ENCODE results near the gene KLHL29. TPM values are rescaled to one million over a fixed set of nuclear protein-coding genes. Genes with fewer than 3 reads are reported as not detected.

Gene KLHL29
- total RNA-seq, 1 donor from 2014 or later = 8.0 TPM

DNA sequence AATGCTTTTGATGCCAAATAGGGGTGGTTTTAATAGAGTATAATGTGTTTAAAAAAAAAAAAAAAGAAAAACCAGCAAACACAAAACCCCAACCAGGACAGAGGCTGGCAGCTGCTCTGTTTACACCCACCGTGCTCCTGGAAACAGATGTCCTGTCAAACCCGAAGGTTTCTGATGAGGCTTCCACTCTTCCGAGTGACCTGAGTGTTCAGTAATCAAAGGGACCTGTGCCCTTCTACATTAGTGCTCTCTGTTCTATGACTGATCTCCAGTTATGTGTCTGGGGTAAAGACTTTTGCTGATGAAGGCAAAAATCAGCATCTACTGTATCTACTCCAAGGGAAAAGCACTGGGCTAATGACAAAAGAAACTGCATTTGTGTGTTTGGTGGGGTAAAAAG is 3.5 kb upstream of the KLHL29 start:
- Mint-ChIP-seq H3K4me1 (ENCODE audit: low read depth) (peaks cover 19% of the 10 kb centered on the region), H3K9me3 (ENCODE audit: low read depth) (no peaks in the 10 kb centered on the region), H3K27me3 (ENCODE audit: low read depth) (peaks cover 7% of the 10 kb centered on the region), H3K4me3 (ENCODE audit: unreplicated experiment) (no peak overlapping the region), H3K27ac (ENCODE audit: unreplicated experiment) (no peak overlapping the region), H3K36me3 (ENCODE audit: low read depth) (no peaks in the 10 kb centered on the region)
- DNase-seq (ENCODE audit: low spot score) = no peak
- TF ChIP-seq, protein P1, sequence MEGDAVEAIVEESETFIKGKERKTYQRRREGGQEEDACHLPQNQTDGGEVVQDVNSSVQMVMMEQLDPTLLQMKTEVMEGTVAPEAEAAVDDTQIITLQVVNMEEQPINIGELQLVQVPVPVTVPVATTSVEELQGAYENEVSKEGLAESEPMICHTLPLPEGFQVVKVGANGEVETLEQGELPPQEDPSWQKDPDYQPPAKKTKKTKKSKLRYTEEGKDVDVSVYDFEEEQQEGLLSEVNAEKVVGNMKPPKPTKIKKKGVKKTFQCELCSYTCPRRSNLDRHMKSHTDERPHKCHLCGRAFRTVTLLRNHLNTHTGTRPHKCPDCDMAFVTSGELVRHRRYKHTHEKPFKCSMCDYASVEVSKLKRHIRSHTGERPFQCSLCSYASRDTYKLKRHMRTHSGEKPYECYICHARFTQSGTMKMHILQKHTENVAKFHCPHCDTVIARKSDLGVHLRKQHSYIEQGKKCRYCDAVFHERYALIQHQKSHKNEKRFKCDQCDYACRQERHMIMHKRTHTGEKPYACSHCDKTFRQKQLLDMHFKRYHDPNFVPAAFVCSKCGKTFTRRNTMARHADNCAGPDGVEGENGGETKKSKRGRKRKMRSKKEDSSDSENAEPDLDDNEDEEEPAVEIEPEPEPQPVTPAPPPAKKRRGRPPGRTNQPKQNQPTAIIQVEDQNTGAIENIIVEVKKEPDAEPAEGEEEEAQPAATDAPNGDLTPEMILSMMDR (IDR thresholded peaks at IDR 0.05) = no peak

DNA sequence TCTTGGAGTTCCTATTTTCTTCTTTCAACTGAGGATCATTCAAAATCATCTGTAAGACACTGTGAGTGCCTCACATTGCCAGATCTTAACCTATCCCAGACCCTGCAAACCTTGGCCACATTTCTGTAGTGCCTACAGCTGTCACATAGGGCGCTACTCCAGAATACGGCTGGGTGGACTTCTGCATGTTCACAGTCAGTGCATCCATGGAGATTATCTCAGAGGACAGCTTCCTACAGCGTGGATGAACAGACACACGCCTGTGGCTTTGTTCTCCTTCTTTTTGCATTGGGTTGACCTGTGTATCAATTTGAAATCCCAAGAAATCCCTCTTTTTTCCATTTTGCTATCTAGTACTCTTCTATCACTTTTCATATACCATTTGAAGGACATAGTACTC is 1.9 kb upstream of the KLHL29 start:
- Mint-ChIP-seq H3K9me3 (ENCODE audit: low read depth) (no peaks in the 10 kb centered on the region), H3K4me3 (ENCODE audit: unreplicated experiment) (no peak overlapping the region), H3K4me1 (ENCODE audit: low read depth) (peaks cover 26% of the 10 kb centered on the region), H3K27ac (ENCODE audit: unreplicated experiment) (no peak overlapping the region), H3K27me3 (ENCODE audit: low read depth) (peaks cover 7% of the 10 kb centered on the region), H3K36me3 (ENCODE audit: low read depth) (no peaks in the 10 kb centered on the region)
- TF ChIP-seq, protein P1 (IDR thresholded peaks at IDR 0.05) = no peak
- DNase-seq (ENCODE audit: low spot score) = no peak

DNA sequence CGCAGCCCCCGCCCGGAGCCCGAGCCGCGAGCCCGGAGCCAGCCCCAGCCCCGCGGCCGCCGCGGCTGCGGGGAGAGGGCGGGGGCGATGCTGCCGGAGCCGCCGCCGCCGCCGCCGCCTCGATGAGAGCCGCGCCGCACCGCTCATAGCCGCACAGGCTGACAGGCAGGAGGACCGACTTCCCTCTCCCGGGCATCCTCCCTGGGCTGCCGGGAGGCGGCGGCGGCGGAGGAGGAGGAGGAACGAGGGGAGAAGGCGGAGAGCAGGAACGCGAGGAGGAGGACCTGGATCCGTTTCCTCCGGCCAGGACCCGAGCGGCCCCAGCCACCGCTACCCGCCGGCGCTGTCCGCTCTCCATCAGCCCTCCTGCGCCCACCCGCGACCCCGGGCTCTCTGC is 370 bp downstream of the KLHL29 start:
- TF ChIP-seq, protein P1 (IDR thresholded peaks at IDR 0.05) = no peak
- Mint-ChIP-seq H3K27ac (ENCODE audit: unreplicated experiment) (no peak overlapping the region), H3K36me3 (ENCODE audit: low read depth) (no peaks in the 10 kb centered on the region), H3K4me1 (ENCODE audit: low read depth) (peaks cover 39% of the 10 kb centered on the region), H3K4me3 (ENCODE audit: unreplicated experiment) (peak overlapping the region; percentile 59), H3K27me3 (ENCODE audit: low read depth) (peaks cover 7% of the 10 kb centered on the region), H3K9me3 (ENCODE audit: low read depth) (no peaks in the 10 kb centered on the region)
- no peak for DNase-seq (ENCODE audit: low spot score)

GRCh38 chr2:23385748-23386338 is 864 bp downstream of the KLHL29 start:
- Mint-ChIP-seq H3K36me3 (ENCODE audit: low read depth) (no peaks in the 10 kb centered on the region), H3K27me3 (ENCODE audit: low read depth) (peaks cover 5% of the 10 kb centered on the region), H3K4me3 (ENCODE audit: unreplicated experiment) (peak overlapping the region; percentile 90), H3K9me3 (ENCODE audit: low read depth) (no peaks in the 10 kb centered on the region), H3K4me1 (ENCODE audit: low read depth) (peaks cover 34% of the 10 kb centered on the region), H3K27ac (ENCODE audit: unreplicated experiment) (no peak overlapping the region)
- TF ChIP-seq, protein P1 (IDR thresholded peaks at IDR 0.05) = no peak
- DNase-seq (ENCODE audit: low spot score) = no peak

DNA sequence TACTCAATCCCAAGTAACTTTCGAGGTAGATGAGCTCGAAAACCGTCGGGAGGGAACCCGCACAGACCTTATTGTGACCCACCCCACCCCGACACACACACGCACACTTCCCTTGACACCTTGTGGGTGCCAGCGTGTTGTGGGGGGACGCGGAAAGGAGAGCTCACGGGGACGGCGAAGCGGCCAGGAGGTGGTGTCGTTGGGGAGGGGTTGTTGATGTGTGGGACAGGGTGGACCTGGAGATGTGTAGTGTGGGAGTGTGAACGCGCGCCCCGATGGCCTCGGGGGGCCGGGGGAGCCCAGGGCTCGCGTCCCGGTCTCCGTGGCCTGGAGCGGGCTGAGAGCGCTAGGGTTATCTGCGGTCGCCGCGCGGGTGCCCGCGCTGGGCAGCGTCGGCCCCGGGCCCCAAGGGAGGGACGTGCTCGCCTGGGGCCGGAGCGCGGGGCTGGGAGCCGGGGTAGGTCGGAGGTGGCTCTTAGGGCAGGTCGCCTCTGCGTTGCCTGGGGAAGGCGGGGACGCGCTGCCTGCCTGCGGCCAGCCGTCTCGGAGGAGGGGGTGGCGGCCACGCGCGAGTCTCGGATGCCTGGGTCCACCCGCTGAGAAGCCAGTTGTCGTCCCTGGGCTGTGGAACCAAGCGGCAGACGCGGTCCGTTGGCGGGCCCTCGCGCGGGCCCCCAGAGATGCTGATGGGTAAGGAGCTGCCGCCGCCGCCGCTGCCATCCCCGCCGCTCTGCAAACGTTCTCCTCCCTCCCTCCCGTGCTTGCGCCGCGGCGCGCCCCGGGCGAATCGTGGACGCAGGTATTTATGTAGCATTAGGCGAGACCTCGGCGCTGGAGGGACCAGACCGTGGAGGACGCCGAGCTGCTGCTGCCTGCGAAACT is 1.6 kb downstream of the KLHL29 start:
- Mint-ChIP-seq H3K4me3 (ENCODE audit: unreplicated experiment) (peak overlapping the region; percentile 90), H3K4me1 (ENCODE audit: low read depth) (peaks cover 30% of the 10 kb centered on the region), H3K9me3 (ENCODE audit: low read depth) (no peaks in the 10 kb centered on the region), H3K36me3 (ENCODE audit: low read depth) (no peaks in the 10 kb centered on the region), H3K27me3 (ENCODE audit: low read depth) (peaks cover 4% of the 10 kb centered on the region), H3K27ac (ENCODE audit: unreplicated experiment) (no peak overlapping the region)
- DNase-seq (ENCODE audit: low spot score) = no peak
- TF ChIP-seq, protein P1 (IDR thresholded peaks at IDR 0.05) = peak; percentile 46

Measured in chondrocyte (in vitro differentiated cells).